KMS-11 (cell line): ENCODE measurements around the gene CCDC181.

ENCODE experiments used
- H2AFZ ChIP-seq: fragments of 200-600 bp; sonication (generic); 2 replicates; pipeline ENCODE4 v1.6.1; 2016; ENCODE audit warnings: antibody characterized with exemption, mixed run types, low read depth
- H3K27ac ChIP-seq: fragments of 200-600 bp; sonication (generic); 2 replicates; pipeline ENCODE4 v1.6.1; 2016; ENCODE audit warnings: mild to moderate bottlenecking, mixed run types
- H3K27me3 ChIP-seq: fragments of 200-600 bp; sonication (generic); 2 replicates; pipeline ENCODE4 v1.6.1; 2017; ENCODE audit warnings: mild to moderate bottlenecking, low read depth, mixed run types, moderate library complexity; ENCODE audit not compliant: insufficient read depth
- H3K36me3 ChIP-seq: fragments of 200-600 bp; sonication (generic); 2 replicates; pipeline ENCODE4 v1.6.1; 2017; ENCODE audit warnings: mild to moderate bottlenecking, mixed run types; ENCODE audit not compliant: insufficient read depth
- H3K4me1 ChIP-seq: fragments of 200-600 bp; sonication (generic); 2 replicates; pipeline ENCODE4 v1.6.1; 2016; ENCODE audit warnings: mild to moderate bottlenecking, low read depth, mixed run types; ENCODE audit not compliant: poor library complexity, severe bottlenecking
- H3K4me2 ChIP-seq: fragments of 200-600 bp; sonication (generic); 2 replicates; pipeline ENCODE4 v1.7.0; 2016; ENCODE audit warnings: mild to moderate bottlenecking, mixed run types
- H3K4me3 ChIP-seq: fragments of 200-600 bp; sonication (generic); IDR thresholded peaks from 2 replicates; pipeline ENCODE4 v1.6.1; 2017; ENCODE audit warnings: low read depth, low read length, mixed read lengths; ENCODE audit not compliant: insufficient read depth
- H3K79me2 ChIP-seq: fragments of 200-600 bp; sonication (generic); 2 replicates; pipeline ENCODE4 v1.6.1; 2016; ENCODE audit warnings: low read depth, mixed run types; ENCODE audit not compliant: insufficient read depth
- H3K9ac ChIP-seq: fragments of 200-600 bp; sonication (generic); 2 replicates; pipeline ENCODE4 v1.6.1; 2016; ENCODE audit warnings: mild to moderate bottlenecking, mixed run types
- H4K20me1 ChIP-seq: fragments of 200-600 bp; sonication (generic); 2 replicates; pipeline ENCODE4 v1.6.1; 2016; ENCODE audit warnings: mild to moderate bottlenecking, mixed run types; ENCODE audit not compliant: insufficient read depth
- TF ChIP-seq, protein P1 (sequence below): fragments of 200-600 bp; sonication (generic); conservative IDR thresholded peaks from 2 replicates; pipeline ENCODE4 v1.6.1; 2017; ENCODE audit warnings: low read depth, mild to moderate bottlenecking, antibody characterized with exemption, low read length, moderate library complexity, mixed read lengths

Gene CCDC181

GRCh38 chr1:169367686-169368405, 59.4 kb downstream of the CCDC181 start, which contains the start of the genes BLZF1 and NME7:
TSS of gene BLZF1 (plus strand) at chr1:169368195. CDS start at chr1:169369523, 1,328 bp downstream.
TSS of gene NME7 (minus strand) at chr1:169367797. CDS start at chr1:169367710, 87 bp downstream.
- Histone ChIP-seq H4K20me1 (no peaks in the 10 kb centered on the region), H3K27me3 (no peaks in the 10 kb centered on the region), H3K9ac (peak within 1 kb of the TSS; percentile 38), H3K79me2 (peaks cover 12% of the 10 kb centered on the region; the same call in 1 of the 2 replicates), H2AFZ (peak within 1 kb of the TSS; percentile 81), H3K4me2 (peak within 1 kb of the TSS; percentile 83), H3K27ac (peak within 1 kb of the TSS; percentile 48), H3K4me1 (peaks cover 28% of the 10 kb centered on the region), H3K4me3 (peak within 1 kb of the TSS; percentile 72), H3K36me3 (no peaks in the 10 kb centered on the region)
- TF ChIP-seq, protein P1, sequence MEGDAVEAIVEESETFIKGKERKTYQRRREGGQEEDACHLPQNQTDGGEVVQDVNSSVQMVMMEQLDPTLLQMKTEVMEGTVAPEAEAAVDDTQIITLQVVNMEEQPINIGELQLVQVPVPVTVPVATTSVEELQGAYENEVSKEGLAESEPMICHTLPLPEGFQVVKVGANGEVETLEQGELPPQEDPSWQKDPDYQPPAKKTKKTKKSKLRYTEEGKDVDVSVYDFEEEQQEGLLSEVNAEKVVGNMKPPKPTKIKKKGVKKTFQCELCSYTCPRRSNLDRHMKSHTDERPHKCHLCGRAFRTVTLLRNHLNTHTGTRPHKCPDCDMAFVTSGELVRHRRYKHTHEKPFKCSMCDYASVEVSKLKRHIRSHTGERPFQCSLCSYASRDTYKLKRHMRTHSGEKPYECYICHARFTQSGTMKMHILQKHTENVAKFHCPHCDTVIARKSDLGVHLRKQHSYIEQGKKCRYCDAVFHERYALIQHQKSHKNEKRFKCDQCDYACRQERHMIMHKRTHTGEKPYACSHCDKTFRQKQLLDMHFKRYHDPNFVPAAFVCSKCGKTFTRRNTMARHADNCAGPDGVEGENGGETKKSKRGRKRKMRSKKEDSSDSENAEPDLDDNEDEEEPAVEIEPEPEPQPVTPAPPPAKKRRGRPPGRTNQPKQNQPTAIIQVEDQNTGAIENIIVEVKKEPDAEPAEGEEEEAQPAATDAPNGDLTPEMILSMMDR = no peak

- peak overlapping the region; percentile 57 for H3K4me3 ChIP-seq
- H3K27ac ChIP-seq = 0 out of 2 replicates have a peak overlapping the region, but pooled peaks have one; percentile 7
- H3K4me2 ChIP-seq = peak overlapping the region; percentile 66
- TF ChIP-seq, protein P1 = no peak
- H3K36me3 ChIP-seq = no peaks in the 10 kb centered on the region
- H3K9ac ChIP-seq = no peak overlapping the region; the same call in 1 of the 2 replicates
- peaks cover 12% of the 10 kb centered on the region; the same call in 1 of the 2 replicates for H3K79me2 ChIP-seq
- H4K20me1 ChIP-seq = no peaks in the 10 kb centered on the region
- H3K27me3 ChIP-seq = no peaks in the 10 kb centered on the region
- H3K4me1 ChIP-seq = peaks cover 28% of the 10 kb centered on the region
- H2AFZ ChIP-seq = peak overlapping the region; percentile 81
Measured at GRCh38 chr1:169367096-169367685, 60.1 kb downstream of the CCDC181 start.

- H3K9ac ChIP-seq = no peak overlapping the region
- H3K79me2 ChIP-seq = peaks cover 12% of the 10 kb centered on the region; the same call in 1 of the 2 replicates
- H3K4me1 ChIP-seq = peaks cover 26% of the 10 kb centered on the region
- no peaks in the 10 kb centered on the region for H3K27me3 ChIP-seq
- H3K36me3 ChIP-seq = no peaks in the 10 kb centered on the region
- H3K4me2 ChIP-seq = no peak overlapping the region
- H2AFZ ChIP-seq = no peak overlapping the region
- no peak overlapping the region for H3K27ac ChIP-seq
- TF ChIP-seq, protein P1 = no peak
- no peak overlapping the region for H3K4me3 ChIP-seq
- H4K20me1 ChIP-seq = no peaks in the 10 kb centered on the region
Measured at GRCh38 chr1:169364948-169365347, 62.3 kb downstream of the CCDC181 start.

DNA sequence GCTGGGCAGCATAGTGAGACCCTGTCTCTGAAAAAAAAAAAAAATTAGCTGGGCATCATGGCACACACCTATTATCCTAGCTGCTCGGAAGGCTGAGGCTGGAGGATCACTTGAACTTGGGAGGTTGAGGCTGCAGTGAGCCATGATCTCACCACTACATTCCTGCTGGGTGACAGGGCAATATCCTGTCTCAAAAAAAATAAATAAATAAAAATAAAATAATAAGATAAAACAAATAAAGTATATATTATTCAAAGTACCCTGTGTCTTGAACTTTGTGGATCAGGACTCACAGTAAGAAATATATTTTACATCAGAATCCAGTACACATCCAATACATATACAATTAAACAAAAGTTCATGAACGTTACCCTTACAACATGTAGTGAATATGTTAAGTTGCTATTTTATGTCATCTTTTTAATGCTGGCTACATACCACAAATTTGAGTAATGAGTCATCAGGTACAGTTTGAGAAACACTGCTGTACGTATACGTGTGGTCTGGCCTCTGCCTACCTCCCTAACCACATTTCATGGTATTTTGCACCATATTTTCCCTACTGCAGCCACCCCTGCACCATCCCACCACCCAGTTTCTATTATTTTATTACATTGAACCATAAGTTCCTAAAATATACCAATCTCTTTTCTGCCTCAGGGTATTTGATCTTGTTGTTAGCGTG, 64.1 kb downstream of the CCDC181 start:
- TF ChIP-seq, protein P1 = no peak
- Histone ChIP-seq H3K4me1 (peaks cover 12% of the 10 kb centered on the region), H3K9ac (no peak overlapping the region), H3K27me3 (no peaks in the 10 kb centered on the region), H2AFZ (no peak overlapping the region), H4K20me1 (no peaks in the 10 kb centered on the region), H3K36me3 (no peaks in the 10 kb centered on the region), H3K4me2 (no peak overlapping the region), H3K4me3 (no peak overlapping the region), H3K79me2 (no peaks in the 10 kb centered on the region), H3K27ac (no peak overlapping the region)
